NOMO-1 (cell line): ENCODE results near the gene SLC4A8.

ENCODE experiments used
- DNase-seq, 2 experiments: peaks; one replicate each; lab custom pipeline; 2025; ENCODE audit not compliant: unreplicated experiment in 2 of 2; lab: John Stamatoyannopoulos, UW

The SLC4A8 gene

DNA sequence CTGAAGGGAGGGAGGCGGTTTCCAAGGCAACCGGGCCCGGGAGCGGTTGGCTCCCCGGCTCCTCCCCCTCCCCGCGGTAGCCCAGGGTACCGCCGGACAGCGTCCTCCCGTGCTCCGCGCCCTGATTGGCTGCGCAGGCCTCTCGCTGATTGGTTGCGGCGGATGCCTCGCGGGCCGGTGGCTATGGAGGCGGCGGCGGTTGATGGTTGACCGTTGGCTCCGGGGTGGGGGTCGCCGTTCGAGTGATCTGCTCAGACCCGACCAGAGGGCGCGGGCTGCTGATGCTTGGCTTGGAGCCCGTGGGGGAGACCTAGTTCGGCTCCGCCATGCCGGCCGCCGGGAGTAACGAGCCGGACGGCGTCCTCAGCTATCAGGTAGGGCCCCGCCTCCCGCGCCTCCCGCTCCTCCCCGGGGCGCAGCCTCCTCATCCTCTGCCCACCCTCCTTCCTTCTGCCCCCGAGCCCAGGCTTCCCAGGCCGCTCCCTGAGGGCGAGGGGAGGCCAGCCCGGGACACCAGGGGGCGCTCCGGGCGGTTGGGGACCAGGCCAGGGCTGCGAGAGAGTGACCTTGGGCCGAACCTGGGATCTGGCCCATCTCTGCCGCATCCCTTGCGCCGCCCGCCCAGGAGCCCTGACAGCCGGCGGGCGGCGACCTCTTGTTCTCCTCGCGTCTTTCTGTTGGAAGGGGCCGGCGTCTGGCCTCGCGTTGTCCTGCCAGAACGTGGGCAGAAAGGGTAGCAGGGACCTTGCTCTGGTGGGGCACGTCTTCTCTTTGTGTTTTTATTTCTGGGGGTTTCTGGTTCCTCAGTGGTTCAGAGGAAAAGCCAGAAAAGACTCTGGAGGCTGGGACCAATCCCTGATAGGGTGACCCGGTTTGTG lies at the start of gene SLC4A8:
Gene SLC4A8 (plus strand): TSS at position 170 of the 878 bp plus-strand sequence. CDS start 157 bp downstream, at position 327.
- peak; percentile 59 to 69 for DNase-seq

DNA sequence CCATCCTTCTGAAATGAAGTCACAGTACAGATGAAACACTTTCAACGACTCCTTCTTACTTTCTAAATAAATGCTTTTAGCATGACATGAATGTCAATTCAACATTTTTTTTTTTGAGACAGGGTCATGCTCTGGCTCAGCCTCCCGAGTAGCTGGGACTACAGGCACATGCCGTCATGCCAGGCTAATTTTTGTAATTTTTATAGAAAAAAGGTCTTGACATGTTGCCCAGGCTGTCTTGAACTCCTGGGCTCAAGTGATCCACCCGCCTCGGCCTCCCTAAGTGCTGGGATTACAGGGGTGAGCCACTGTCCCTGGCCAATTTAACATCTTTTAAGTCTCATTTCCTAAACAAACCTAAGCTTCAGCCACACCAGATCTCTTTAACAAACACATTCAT lies 49.8 kb upstream of the SLC4A8 start:
- no peak for DNase-seq

DNA sequence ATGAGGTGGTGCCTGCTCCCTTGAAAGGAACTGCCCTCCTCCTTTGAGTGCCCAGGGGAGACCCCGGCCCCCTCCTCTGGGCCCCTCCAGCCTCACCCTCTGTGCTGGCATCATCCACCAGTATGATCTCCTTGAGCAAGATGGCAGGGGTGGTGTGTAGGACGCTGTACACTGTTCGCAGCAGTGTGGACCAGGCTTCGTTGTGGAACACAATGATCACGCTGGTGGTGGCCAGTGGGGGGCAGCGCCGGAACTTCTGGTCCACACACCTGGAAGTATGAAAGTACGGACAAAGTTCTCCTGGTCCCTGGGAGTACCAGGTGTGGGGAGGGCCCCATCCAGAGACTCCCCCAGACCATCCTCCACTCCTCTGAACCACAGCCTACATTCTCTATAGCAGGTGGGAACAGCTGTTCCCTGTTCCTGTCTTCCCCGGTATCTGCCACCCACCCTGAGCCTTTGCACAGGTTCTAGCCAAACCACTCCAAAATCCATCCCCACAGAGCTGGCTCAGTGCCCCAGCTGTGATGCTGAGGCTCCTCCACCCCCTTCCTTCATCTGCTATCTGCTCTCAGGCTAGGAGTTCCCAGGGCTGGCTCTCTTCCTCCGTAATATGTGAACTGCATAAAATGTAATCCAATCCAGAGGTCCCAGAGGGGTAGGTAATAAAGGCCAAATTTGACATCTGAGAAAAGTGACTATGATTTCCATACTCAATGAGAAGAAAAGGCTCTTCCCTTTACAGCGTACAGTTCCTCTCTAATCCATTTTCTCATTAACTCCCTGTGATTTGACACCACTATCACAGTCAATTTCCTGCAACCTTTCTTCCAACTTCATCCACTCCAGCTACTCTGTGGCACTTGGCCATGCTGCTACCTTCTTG lies 47.3 kb upstream of the SLC4A8 start:
- no peak for DNase-seq

DNA sequence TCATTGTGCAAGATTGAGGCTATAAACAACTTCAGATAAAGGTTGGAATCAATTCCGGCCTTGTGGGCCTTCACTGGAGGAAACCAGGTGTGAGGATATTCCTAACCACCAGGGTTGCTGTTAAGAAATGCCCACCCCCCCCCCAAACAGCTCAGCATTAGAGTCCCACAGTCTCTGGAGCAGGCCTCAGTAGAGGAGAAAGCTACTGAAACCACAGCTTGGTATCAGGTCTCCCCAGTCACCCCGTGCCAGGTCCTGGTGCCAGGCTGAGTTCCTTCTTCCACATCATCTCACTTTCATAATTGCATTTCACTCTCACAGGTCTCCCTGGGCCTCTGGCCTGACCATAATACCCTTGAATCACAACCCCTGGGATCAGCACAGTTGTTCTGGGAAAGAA lies 45.9 kb upstream of the SLC4A8 start:
- no peak for DNase-seq

DNA sequence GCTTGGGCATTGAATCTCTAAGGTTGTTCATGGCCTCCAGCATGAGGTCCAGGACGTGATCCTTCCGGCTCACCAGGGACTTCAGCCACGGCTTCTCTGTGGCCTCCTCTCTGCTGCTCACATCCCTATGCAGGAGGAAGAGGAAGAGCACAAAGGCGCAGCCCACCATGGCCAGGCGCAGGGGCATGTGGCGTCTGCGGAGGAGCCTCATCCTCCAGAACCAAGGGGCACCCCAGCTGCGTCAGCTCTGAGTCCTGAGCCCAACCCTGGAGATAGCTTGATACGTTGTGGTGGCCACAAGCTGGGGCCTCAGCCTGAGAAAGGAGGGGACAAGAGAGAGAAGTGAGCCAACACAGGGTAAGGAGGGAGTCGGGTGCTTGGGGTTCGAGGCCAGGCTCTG lies 45.1 kb upstream of the SLC4A8 start:
- no peak for DNase-seq

DNA sequence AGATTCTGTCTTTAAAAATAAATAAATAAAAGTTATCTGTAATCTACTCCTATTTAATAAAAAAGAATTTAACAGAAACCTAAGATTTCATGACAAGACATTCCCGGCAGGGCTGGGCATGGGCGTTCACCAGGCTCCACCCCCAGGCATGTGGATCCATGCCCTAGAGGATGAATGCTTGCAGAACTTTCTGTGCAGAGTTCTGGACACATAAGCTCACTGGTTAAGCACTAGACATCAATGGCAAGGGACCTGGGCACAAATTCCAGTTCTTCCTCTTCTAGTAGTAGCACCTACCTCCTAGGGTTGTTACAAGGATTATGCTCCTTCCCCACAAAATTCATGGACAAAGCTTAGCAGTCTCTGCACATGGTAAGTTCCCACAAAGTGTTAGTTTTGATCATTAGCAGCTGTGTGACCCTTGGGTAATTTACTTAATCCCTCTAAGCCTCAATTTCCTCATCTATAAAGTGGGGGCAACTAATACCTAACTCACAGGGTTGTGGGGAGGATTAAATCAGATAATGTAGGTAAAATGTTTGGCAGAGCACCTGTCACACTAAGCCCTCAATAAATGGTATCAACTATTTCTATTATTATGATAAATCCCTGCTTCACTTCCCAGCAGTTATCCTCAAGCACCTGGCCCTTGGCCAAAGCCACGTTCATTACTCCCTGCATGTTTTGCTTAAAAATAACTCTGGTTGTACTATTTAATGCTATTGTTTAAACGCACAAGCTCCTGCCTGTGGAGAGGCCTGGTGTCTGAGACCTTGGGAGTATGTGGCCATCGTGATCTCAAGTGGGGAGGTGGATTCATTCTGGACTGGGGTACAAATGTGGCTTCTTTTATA lies 43.2 kb upstream of the SLC4A8 start:
- no peak for DNase-seq

DNA sequence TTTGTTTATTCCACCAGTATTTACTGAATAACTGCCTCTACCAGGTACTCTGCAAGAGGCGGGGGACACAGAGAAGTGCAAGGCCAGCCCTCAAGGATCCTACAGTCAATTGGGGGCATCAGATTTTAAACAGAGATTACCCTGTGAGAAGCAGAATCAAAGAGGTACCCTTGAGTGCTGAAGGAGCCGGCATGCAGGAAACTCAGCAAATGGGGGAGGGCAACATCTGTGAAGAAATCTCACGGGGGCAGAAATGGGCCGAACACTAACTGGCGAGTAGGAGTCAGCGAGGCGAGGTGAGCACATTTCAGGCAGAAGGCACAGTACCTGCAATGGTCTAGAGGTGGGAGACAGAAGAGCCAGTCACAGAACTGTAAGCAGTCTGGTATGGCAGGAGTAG lies 42.5 kb upstream of the SLC4A8 start:
- no peak for DNase-seq

DNA sequence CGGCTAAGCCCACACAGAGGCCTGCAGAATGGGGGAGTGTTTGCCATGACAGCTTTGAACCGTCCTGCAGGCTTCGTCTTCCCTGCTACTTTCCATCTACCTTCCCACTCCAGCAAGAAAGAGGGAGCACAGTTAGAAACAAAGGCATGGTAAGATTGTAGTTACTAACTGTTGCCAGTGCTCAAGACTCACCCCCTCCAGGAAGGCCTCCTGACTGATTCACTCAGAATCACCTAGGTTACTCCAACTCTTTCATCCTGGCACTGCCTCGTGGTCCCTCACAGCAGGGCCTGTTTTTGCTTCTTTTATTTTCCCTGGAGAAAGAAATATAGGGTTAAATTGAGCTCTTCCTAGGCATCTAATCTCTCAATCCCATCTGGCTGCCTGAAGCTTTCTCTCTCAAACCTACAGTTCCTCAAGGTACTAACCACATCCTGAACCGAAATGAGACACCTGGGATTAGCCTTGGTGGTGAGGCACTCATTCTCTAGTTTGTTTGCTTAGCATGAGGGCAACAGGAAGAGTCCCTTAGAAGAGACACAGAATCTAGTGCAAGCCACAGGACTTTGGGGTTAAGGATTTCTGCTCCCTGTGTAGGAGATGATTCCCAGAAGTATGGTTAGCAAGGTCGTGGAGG lies 41.2 kb upstream of the SLC4A8 start:
- DNase-seq: no peak

DNA sequence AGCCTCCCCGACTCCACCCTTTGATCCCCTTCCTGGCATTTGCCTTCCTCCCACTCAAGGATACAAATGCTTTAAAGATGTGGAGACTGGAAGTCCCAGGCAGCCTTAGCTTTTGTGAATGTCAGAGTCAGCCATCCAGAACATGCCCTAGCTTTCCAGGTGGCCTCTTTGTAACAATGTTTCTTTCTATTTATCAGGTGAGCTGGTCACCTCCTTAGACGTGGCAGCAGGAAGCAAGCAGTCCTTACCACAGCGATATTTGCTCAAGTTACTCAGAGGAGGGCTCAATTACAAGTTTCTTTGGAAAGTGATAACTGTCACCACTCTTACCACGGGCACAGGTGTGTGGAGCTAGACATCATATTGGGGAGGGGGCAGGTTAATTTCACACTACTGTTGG lies 38.3 kb upstream of the SLC4A8 start:
- no peak for DNase-seq

DNA sequence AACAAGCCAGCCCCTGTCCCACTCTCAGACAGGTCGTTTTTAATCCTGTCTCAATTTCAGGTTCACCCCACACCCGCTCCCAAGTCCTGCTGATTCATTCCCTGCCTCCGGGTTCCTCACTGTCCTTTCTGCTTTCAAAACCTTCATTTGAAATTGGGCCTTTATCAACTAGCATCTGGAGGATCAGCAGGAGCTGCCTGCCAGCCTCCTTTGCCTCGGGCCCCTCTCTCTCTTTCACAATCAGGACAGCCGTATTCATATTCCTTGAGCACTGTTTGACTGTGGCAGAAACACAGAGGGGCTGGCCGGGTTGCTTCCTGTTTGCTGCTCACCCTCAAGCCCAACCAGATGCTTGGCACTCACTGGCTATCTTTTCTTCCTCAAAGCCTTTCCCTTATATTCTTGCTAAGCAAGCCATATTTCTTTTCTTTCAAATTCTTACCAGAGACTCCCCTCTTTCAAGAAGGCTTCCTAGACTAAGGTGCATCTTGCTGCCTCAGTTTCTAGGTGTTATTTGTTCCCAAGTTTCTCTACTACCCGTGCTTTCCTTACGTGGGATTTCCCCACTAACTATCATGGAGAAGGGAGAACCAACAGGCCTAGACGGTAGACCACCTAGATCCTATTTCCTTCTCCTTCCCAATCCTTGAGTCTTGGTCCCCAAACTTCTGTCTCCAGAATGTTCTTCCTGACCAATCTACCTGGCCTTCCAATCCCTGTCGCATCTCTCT lies 36.4 kb upstream of the SLC4A8 start:
- peak; percentile 72 to 77 for DNase-seq

DNA sequence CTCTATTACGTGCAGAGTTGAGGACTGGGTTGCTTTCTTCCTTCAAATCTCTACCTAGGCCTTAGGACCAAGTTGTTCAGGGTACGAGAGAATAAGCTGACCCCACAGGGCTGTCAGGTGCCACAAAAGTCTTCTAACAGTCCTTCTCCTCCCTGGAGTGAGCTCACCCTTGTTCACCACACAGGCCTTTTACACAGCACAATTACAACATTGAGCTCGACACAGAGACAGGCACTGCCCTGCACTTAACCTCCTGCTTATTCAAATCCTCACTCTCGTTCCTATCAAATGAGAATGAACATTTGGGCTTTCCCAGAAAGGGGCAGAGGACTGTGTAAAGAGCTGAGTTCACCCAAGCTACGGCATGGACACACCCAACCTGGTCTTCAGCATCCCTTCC lies 35.8 kb upstream of the SLC4A8 start:
- DNase-seq: no peak

DNA sequence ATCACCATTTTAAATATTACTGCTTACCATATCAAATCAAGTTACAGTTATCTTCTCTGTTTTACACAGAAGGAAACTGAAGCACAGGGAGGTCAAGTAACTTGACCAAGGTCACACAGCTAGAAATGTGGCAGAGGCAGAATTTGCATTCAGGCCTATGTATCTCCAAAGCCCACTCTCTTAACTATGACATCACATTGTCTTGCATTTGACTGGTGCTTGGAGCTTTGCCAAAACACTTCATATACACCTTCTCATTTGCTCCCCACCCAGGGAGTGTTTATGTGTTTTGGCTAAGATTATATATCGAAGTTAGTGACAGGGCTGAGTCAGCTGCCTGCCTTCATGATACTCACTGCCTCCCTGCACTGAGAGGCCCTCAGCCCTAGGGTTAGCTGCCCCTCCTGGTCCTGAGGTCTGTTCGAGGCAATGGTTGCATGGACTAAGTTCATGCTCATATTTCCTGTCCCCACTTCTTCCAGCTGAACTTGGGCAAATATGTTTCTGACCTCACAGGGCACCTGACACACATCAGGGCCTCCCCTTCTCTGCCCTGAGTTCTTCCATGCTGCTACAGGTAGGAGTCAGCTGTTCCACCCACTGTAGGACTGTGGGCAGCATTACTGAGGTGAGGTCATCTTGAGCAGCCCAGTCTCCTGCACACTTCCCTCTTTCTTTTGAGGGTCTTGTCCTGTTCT lies 35.2 kb upstream of the SLC4A8 start:
- no peak for DNase-seq

DNA sequence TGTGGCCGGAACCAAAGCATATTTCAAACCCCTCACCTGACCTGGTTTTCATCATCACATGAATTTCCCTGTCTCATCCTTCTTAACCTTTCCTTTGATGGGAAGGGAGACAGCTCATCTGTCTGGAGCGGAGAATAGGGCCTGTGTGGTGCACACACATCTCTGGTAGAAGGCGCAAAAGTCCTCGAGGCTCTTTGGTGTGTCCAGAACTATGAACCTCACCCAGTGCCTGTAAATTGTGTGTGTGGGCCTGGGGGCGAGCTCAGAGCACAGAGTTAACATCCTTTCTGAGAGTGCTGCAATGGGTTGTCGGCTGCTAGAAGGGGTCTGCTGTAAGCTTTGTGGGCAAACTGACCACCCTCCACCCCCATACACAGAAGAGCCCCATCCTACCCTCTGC lies 34.2 kb upstream of the SLC4A8 start:
- no peak for DNase-seq

DNA sequence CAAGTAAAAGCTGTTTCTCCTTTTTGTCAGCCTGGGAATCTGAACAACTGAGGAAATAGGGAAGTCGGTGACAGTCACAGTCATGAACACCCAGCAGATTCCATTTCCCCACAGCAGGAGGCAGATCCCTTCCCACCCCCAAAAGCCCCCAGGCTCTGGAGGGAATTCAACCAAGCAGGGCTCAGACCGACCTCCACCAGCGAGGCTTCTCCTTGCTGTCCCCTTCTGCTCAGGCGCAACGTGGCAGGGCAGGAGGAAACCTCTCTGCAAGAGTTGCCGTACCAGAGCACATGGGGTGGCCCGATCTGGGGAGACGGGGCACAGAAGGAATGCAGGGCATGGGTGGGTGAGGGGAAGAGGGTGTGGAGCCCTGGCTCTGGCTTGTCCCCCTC lies 33.7 kb upstream of the SLC4A8 start:
- DNase-seq: peak; percentile 71 to 80

DNA sequence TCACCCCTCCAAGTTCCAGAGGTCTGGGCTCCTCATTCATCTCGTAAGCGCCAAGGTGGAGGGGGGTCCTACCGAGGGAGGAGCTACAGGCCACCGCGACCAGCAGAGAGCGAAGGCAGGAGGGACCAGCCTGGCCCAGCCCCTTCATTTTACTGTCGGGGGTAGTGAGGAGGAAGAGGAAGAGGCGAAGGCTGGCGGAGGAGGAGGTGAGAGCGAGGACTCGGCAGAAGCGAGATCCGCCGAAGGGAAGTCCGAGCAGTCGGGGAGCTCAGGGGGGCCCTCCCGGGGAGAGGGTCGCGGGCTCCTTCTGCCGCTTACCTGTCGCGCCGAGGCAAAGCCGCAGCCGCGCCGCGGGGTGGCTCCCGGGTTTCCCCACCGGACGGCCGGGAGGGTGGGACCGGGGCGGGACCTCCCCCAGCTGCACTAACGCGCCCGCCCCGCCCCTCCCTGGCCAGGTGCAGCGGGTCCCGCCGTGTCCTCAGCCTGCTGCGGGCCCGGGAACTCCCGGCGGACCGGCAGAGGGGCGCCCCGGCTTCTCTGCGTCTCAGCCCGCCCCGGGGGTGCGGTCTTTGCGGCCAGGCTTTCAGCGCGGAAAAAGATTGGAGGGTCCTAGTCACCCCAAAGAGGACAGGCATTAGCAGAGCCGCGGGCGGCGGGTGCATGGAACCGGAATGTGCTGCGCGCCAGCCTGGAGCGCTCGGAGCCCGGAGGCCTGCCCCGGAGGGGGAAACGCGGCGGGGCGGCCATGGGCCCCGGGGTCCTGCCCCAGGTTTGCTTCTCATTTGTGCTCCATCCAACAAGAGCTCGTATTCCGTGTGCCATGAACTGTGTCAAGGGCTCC lies 33.1 kb upstream of the SLC4A8 start, which contains the start of gene GALNT6:
Gene GALNT6 (minus strand): TSS at position 124 of the 841 bp plus-strand sequence. CDS start 11,625 bp downstream, outside the sequence.
- peak in 1 of 2 experiments; percentile 80 for DNase-seq

DNA sequence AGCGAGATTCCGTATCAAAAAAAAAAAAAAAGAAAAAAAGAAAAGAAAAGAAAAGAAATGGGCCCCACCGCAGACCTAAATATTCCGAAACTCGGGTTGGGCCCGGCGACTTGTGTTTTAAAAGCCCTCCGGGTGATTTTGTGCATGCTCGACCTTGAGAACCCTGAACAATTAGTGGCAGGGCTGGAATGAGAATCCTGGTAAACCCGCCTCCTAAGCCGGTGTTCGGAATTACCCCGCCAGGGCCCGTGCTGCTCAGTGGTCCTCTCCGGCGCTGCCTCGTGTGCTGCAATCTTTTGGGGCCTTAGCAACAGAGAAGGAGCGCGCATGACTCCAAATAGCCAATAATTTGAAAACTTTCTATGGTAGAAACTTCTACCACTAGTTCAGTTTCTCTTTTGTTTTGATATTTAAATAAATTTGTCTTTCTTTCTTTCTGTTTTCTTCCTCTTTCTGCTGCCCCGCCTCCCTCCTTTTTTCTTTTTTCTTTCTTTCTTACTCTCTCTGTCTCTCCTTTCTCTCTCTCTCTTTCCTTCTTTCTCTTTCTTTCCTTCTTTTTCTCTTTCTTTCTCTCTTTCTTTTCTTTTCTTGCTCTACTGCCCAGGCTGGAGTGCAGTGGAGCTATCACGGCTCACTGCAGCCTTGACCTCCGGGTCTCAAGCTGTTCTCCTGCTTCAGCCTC lies 31.9 kb upstream of the SLC4A8 start:
- peak; percentile 21 to 37 for DNase-seq
